Stimulated activated CD8-positive, alpha-beta memory T cell treated with anti-CD3 and anti-CD28 coated beads, Interleukin-12 subunit alpha, Interleukin-12 subunit beta, amount 100 ng/mL, for 1 hour (primary cell): ENCODE measurements around the gene SYNPO2.
"Not testable (repeated sequence)": the region's sequence is repeated elsewhere in the genome, so short reads cannot be mapped to it uniquely, and the experiment has no call there.

ENCODE experiments used
- DNase-seq: peaks from one replicate; pipeline ENCODE4 v3.0.0-alpha.2; 2020; ENCODE audit warnings: low read depth

SYNPO2 gene

DNA sequence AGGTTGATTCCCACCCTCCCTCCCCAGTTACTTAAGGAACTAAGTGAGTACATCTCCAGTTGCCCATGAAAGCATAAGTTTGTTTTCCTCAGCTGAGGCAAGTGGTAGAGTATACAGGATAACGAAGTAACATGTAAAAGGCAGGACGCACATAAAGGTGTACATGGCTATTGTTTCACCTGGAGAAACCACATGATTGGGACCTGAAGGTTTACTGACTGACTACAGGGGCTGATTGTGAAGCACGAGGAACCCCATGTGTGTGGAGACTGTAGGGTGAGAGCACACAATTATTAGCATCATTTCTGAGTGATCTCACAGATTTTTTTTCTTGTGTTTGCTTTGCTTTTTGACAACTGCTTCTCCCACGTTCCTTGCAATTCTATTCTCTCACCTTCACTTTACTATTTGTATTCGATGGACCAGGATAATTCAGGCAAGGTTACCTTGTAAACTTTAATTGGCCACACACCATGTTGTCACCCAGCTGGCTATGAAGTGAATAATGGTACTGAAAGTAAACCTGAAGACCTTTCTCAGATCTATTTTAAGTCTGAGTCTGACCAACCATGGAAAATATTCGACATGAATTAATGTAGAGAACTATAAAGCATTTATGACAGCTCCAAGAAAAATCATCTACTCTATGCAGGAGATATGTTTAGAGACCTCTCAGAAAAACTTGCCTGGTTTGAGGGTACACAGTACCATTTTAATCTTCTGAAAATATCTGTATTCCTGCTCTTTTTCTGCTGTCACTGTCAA, 144.4 kb downstream of the SYNPO2 start:
- DNase-seq: no peak

DNA sequence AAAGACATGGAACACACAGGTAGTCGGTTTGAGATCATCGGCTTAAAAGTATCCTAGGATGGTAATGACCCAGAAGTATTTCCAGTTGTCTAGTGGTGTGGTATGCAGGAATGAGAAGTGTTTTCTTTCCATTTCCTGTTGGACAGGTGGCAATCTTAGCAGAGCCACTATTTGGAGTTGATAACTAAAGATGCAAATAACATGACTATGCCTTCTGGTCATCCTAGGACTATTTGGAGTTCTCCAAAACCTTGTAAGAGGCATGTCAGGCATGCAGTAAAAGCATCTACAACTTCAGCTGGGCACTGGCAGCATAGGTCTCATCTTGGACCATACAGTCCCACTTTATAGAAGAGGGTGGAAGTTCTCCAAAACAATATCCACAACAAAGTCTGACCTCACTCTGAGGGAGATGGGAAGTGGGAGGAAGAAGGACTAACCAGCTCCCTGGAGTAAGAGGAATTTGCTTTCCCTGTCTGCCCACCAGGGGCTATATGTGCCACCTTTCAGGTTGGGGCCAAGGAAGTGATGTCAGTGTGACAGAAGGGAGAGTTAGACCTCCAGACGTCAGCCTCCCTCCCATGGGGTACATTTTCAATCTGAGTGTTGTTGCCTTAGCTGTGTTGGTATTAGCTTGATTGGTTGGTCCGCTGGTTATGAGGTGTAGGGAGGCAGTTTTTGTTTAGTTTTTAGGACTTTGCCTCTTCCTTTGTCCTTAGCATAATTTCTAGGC, 145.8 kb downstream of the SYNPO2 start:
- no peak for DNase-seq

DNA sequence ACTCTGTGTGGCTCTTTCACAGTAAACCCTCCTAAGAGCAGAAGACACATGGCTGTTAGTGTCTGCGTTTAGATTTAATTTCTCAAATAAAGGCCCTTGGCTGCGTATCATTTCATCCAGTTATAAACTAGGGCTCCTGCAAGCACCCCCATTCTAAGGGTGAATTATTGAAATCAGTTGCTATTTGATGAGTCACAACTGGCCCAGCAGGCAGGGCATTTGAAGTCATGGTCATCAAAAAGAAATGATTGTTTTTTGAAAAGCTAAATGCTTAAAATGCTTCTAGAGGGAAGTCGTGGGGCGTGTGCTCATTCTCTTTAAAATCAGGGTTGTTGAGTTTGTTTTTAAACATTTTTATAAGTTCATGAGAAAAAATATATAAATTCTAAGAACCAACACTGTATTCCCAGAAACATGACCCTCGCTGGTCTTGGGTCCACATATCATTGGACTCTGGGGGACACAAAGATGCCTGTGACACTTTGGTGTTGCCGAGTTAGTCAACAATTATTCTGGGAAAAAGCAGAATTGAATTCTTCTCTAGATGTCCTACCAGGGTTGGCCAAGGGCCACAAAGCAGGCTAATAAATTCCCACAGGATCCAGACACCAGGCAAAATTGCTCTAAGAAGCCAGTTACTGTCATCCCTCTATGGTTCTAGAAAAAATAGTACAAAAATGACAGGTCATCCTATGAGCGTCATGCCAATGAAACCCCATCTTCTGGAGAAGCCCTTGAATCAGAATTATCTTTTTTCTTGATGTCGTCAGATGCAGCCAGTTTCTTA, 147.5 kb downstream of the SYNPO2 start:
- DNase-seq: no peak

DNA sequence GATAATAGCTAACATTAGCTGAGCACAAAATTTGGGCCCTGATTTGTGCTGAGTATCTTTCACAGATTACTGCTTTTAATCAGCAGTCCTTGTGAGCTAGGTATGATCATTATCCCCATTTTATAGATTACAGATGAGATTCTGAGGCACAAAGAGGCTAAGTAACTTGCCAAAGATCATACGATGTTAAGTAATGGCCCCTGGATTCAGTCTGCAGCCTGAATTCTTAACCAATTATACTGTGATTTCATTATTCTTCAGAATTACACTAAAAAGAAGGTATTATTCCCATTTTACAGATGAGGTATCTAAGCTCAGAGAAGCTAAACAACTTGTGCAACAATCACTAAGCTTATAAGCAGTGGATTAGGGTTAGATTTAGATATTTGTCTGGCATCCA, 149.1 kb downstream of the SYNPO2 start:
- no peak for DNase-seq

DNA sequence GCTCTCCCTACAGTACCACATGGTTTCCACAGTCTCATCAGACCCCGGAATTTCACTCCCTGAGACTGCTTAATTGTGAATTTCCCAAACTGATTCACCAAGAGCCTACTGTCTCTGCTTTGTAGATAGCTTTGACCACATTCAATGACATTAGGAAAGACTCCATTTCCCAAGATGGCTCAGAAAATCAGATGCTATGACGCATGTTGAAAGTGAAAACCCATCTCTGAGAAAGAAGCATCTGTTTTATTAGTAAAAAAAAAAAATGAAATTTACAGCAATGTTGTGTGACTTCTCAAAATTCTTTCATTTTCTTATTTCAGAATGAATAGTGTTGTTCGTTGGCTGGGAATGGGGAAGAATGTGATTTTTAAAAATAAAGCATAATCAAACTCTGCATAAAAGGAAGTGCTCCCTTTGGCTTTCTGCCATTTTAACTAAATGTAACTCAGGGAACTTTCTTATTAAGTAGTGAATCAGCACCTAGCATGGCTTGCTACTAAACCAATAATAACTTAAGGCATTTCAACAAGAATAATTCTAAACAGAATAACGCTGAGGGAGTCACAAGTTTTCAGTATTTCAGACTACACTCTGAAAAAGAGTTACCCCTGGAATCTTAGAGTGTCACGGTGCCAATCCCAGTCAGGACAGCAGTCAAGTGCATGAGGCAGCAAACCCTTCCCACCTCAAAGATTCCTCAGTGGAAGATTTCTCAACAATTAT, 149.6 kb downstream of the SYNPO2 start:
- no peak for DNase-seq

DNA sequence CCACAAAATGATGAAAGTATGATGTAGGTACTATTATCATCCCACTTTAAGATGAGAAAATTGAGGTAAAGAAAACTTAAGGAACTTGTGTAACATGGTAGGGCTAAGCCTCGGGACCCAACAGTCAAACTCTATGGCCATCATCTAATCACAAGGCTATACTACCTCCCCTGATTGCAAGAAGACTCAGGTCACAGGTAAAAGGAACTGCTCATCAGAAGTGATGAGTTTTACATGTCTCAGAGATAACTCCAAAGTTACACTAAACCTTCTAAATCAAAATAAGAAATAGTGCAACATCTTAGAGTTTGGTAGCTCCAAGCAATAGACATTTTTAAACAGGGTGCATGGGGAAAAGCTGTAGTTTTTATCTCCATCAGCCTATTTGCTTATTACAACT, 150.5 kb downstream of the SYNPO2 start:
- no peak for DNase-seq

DNA sequence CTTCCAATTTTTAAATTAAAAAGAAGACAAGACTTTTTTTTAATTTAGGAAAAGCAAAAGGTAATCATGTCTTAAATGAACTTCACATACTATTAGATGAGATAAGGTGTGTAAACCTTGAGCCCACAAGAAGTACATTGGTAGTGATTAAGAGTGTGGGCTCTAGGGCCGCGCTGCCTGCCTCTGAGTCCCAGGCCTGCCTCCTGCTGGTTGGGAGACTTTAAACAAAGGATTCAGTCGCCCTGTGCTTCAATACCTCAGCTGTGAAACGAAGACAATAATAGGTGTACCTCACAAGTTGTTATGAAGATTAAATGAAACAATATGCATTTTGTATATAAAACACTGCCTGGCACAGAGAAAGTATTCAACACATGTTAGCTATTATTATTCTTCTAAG, 151.1 kb downstream of the SYNPO2 start:
- DNase-seq: no peak

DNA sequence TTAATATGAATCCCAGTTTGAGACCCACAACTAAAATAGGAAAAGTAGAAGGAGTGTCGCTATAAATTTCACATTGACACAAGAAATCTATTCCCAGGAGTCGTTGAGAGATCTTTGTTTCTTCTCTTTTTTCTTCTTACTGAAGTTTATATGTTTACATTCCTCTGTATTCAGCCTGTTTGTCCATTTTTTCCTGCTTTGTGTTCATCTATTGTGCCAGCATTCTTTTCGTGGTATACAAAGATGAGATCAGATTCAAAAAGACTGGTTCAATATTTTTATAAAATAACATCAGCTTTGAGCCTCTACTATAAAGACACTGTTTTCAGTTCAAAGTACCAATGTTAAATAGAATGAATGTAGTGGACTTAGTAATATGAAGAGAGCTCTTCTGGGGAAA, 151.6 kb downstream of the SYNPO2 start:
- no peak for DNase-seq

DNA sequence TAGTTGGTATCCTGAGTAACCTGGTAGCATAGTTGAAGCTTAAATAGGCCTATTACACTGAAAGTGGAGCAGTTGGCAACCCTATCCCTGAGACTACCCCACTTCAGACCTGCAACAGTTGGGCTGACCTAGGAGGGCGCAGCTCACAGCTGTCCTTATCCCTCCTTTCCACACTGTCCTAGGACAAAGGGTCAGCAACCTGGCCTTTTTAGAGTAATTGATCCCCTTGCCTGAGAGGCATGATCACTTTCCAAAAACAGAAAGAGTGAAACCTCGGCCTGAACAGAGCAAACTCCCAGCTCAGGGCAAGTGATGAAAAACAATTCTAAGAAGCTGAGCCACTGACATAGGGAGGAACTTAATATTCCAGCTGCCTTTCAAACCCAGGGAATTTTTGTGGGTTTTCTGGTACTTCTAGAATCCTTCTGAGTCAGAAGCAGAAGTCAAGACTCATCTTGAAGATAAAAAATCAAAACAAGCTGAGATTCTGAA, 152.1 kb downstream of the SYNPO2 start:
- DNase-seq: no peak

DNA sequence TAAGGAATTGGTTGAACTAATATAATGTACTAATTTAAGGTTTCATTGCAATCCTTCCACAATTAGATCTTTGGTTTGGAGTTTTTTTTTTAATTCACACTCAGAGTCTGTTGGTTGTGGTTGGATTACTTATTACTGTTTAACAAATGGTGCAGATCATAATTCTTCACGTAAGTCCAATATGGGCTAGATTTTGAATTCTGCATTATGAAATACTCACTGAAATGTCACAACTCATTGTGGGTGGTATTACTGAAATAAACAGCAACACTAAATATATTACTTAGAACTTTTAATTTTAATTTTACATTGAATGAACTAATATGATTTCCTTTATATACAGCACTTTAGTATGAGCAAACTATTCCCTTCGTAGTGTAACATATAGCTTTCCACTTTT, 152.7 kb downstream of the SYNPO2 start:
- DNase-seq: no peak

DNA sequence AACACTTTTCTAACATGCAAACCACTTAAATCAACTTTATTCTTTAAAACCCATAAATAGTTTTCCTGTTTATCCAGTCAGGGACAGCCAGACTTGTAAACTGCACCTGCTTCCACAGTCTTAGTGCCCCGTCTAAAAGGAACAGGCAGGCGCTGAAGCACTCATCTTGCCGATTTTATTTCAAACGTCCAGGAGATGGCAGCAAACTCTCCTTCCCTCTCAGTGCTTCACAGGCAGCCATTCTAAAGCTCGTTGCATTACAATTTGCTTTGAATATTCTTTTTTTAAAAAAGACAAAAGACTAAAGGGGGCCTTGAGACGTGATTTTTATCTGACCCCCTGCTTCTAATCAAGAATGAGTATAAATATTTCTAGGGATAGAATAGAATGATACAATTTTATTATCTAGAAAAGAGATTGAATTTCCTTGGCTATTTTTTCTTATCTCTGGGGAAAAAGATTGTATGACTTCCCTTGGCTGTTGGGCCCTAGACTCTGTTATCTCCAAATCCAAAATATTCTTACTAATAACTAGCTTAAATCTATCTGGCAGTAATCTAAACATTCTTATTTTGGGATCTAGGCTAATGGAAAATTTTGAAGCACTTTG, 153.4 kb downstream of the SYNPO2 start:
- peak; percentile 8 for DNase-seq

DNA sequence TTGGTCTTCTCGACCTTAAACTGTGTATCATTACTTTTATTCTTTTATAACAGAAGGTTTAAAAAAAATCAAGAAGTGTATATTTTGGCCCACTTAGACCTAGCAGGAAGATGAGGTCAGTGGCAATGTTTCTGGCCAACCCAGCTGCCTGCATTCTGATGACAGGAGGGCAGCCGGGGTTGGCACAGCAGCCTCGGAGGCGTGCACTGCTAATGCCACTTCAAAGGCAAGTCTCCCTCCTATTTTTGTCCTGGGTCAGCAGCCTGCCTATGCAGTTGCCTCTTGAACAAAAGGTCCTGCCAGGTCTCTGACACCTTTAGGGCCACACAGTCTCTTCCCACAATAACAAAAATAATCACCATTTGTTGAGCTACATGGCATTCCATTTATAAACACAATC, 157.6 kb downstream of the SYNPO2 start:
- DNase-seq: no peak

DNA sequence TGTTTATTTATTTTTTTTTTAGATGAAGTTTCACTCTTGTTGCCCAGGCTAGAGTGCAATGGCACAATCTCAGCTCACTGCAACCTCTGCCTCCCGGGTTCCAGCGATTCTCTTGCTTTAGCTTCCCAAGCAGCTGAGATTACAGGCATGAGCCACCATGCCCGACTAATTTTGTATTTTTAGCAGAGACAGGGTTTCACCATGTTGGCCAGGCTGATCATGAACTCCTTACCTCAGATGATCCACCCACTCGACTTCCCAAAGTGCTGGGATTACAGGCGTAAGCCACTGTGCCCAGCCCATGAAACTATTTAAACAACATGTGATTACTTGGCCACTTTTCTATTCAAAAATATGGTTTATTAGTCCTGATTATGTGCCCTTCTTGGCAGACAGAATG, 158.4 kb downstream of the SYNPO2 start:
- DNase-seq: not testable (repeated sequence)

DNA sequence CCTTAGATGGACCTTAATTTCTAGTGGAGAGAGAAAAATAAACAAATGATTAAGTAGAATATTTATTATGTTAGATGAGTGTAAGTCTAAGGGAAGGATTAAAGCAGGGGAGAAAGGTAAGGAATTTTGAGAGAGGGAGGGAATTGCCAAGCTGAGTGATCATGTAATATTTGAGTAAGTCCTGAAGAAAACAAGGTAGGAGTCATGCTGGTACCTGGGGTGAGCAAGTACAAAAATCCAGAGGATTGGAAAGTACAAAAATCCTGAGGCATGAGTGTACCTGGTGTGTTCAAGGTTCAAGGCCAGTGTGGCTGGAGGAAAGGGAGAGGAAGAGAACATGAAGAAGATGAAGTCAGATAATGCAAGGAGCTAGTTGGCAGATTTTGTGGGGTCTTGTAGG, 159.8 kb downstream of the SYNPO2 start:
- no peak for DNase-seq

DNA sequence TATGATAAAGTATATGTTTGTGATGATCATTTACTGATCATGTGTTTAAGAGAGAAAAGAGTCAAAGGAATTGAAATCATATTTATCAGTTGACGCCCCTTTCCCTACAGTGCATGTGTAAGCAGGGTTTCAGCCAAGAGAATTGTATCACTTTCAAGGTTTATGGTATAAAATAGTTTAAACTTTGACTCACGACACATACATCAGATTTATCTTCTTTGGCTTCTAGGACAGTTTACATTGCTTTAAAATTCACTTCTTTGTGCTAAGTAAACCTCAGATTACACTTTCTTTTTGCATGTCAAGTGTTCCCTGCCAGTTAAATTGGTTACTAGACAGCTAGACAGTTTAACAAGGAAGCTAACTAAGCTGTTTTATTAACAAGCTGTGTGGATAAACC, 160.7 kb downstream of the SYNPO2 start:
- DNase-seq: no peak

DNA sequence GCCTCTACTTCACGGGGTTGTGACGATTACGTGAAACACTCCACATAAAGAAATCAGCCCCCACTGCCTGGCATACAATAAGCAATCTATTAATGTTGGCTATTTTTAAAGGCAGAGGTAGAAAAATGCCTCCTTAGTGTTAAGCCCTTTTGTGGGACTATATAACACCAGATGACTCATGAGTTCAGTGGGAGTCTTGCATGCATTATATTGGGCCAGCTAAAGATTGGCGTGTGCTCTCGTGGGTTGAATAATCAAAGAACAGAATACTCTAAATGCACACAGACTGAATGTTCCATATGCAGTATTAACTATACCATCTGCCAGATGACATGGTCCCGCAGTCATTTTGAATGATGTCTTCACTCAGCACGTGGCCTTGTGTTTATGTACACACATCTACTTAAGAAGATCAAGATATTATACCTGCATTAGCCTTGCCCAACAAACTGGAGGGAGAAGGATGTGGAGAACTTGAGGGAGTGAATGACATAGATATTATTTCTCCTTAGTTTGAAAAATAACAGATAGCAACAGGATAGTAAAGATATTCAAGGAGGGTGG, 162.0 kb downstream of the SYNPO2 start:
- DNase-seq: no peak

DNA sequence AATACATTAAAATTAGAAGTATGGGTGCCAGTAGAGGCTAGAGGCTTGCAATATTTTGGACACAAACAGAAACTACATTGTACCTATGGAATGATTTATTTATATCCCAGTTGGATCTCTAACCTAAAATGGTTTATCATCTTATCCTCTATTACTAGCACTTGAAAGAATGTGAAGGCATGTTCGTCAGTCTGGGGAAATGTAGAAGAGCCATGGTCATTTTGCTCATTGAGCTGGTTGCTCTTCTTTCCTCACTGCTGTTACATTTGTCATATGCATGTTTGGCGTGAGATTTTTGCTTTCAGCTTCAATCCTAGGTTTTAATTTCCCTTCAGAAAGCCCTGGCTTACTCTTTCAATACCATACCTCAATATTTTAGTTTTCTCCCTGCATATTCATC, 164.6 kb downstream of the SYNPO2 start:
- no peak for DNase-seq

DNA sequence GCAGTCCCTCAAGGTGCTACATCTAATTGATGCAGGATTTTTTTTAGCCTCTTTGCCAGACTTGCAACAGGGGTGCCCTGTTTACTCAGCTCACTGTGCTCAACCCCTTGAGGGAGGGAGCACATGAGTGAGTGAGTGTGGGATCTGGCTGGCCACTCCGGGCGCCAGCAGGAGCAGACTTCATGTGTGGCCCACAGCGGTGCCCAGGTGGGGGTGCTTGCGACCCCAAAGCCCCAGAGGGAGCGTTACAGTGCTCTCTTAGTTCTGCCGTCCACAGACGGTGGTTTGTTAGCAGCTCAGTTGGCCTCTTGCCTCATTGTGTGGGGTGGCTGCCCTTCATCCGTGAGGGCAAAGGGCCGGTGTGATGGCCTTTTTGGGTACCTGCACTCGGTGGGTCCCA, 165.3 kb downstream of the SYNPO2 start:
- DNase-seq: no peak

DNA sequence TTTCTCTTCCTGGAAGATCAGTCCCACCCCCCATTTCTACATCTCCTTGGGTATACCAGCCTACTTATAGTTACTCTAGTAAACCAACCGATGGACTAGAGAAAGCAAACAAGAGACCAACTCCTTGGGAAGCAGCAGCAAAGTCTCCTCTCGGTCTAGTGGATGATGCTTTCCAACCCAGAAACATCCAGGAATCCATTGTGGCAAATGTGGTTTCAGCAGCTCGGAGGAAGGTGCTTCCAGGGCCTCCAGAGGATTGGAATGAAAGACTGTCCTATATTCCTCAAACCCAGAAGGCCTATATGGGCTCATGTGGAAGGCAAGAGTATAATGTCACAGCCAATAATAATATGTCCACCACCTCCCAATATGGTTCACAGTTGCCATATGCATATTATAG, 168.8 kb downstream of the SYNPO2 start:
- DNase-seq: no peak

DNA sequence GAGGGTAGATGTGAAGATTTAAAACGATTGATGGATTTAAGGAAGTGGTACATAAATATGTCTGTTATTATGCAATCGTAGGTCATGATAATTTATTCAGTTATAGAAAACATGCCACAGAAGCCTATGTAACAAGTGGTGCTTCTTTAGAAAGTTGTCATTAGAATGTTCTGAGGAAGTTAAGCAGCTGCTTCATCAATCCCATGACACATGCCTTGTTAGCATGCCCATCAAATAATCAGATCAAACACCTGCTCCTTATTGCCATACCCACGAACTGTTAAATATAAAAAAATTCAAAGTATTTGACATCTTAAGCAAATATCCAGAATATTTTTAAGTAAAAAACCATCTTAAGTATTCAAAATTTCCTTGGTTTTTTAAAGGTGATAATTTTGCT, 170.6 kb downstream of the SYNPO2 start:
- DNase-seq: no peak

DNA sequence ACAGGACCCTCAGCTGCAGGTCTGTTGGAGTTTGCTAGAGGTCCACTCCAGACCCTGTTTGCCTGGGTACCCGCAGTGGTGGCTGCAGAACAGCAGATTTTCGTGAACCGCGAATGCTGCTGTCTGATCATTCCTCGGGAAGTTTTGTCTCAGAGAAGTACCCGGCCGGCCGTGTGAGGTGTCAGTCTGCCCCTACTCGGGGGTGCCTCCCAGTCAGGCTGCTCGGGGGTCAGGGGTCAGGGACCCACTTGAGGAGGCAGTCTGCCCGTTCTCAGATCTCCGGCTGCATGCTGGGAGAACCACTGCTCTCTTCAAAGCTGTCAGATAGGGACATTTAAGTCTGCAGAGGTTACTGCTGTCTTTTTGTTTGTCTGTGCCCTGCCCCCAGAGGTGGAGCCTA, 178.5 kb downstream of the SYNPO2 start:
- DNase-seq: not testable (repeated sequence)
